ENCODE data around the gene ZNHIT3. TPM values are rescaled to one million over a fixed set of nuclear protein-coding genes. Genes with fewer than 3 reads are reported as not detected.
"Not testable (repeated sequence)": the region's sequence is repeated elsewhere in the genome, so short reads cannot be mapped to it uniquely, and the experiment has no call there.

The ZNHIT3 gene
- polyA plus RNA-seq (2013, experiment 1 of 4), result 69.8 TPM
- polyA plus RNA-seq (2013, experiment 2 of 4), result 77.9 TPM
- polyA plus RNA-seq (2013, experiment 3 of 4), result 68.1 TPM
- polyA plus RNA-seq (2013, experiment 4 of 4), result 73.7 TPM

DNA sequence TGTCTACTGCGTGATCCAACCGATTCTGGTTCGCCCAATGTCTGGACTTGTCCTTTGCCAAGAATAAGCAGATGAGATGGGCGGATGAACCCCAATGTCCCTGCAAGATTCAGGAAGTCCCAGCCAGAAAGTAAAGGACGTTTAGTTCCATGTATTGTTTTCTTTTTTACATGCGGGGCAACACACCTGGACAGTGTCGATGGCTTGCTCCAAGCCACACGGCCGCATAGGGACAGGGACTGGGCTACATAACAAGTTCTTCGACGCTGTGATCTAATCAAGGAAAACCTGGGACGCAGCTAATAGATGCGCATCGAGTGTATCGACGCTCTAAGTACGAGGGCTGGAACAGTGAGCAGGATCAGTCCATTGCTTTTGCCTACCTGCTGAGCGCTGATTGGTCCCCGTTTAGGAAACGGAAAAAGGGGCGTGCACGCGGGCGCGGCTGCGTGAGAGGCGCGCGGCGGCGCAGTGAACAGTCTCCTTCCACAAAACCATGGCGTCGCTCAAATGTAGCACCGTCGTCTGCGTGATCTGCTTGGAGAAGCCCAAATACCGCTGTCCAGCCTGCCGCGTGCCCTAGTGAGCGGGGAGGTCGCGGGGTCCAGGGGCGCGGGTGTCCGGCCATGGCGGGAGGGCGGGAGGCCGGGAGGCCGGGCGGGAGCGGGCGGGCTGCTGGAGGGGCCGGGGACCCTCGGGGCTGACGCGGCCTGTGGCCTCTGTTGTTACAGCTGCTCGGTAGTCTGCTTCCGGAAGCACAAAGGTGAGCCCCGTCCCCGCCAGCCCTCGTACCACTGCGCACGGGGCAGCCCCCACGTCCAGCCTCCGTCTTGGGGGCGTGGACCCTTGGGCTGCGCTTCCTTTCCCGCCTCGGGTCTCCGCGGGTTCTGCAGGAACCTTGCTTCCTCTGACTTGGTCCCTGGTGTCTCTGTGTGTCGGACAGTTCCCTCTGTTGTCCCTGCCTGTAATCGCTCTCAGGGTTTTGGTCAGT is at the start of gene ZNHIT3:
TSS of gene ZNHIT3 (plus strand) at position 478 of the 991 bp plus-strand sequence. CDS start at position 497, 19 bp downstream.
- Histone ChIP-seq H3K36me3 (ENCODE audit: control insufficient read depth, insufficient read depth, low read length) (peaks cover 8% of the 10 kb centered on the region), H3K9me3 (ENCODE audit: control insufficient read depth, low read length) (no peaks in the 10 kb centered on the region), H3K27me3 (ENCODE audit: control insufficient read depth, insufficient read depth, low read length, poor library complexity, severe bottlenecking) (peaks cover 33% of the 10 kb centered on the region), H3K4me3 (ENCODE audit: insufficient read depth, low read depth, low read length) (peak within 1 kb of the TSS; percentile 87), H3K4me1 (ENCODE audit: control insufficient read depth, insufficient read depth, low read length) (no peaks in the 10 kb centered on the region), H3K27ac (ENCODE audit: insufficient read depth, low read depth, low read length, poor library complexity, severe bottlenecking) (peak within 1 kb of the TSS; percentile 76)
- 0 to 1% methylated on average over 73 of the region's 73 CpGs for WGBS, 2 experiments

DNA sequence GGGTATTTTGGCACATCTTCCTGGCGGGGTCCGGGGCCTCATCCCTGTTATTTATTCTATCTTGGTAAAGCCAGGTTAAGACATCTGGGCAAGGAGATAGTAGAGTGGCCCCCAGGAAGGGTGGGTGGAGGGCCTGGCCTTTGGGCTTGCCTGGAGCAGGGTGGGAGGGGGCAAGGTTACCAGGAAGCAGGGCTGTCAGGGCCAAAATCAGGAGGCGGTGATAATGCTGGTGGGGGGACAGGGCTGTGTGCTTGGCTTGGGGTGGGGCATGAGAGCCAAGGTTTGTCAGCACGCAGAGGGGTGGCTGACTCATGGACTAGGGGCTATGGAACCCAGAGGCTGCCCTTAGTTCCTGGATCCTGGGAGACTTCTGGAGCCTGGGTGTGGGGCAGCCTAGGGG is 44.7 kb upstream of the ZNHIT3 start:
- no CpG with 5 or more reads among the region's 4 CpGs for WGBS, 2 experiments
- H3K4me1 ChIP-seq (ENCODE audit: control insufficient read depth, insufficient read depth, low read length); H3K27me3 ChIP-seq (ENCODE audit: control insufficient read depth, insufficient read depth, low read length, poor library complexity, severe bottlenecking); H3K9me3 ChIP-seq (ENCODE audit: control insufficient read depth, low read length); H3K4me3 ChIP-seq (ENCODE audit: insufficient read depth, low read depth, low read length); H3K36me3 ChIP-seq (ENCODE audit: control insufficient read depth, insufficient read depth, low read length); H3K27ac ChIP-seq (ENCODE audit: insufficient read depth, low read depth, low read length, poor library complexity, severe bottlenecking): not testable (repeated sequence)

DNA sequence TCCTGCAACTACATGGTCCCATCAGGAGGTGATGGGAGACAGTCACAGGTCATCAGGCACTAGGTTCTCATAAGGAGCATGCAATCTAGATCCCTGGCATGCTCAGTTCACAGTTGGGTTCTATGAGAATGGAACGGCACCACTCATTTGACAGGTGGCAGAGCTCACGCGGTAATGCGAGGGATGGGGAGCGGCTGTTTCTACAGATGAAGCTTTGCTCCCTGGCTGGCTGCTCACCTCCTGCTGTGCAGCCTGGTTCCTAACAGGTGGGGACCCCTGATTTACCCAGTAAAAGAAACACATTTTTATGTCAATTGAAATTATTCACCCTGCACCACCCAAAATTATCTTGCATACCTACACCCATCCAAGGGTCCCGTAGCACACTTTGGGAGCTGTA is 42.7 kb upstream of the ZNHIT3 start:
- Histone ChIP-seq H3K27ac (ENCODE audit: insufficient read depth, low read depth, low read length, poor library complexity, severe bottlenecking) (no peak overlapping the region), H3K27me3 (ENCODE audit: control insufficient read depth, insufficient read depth, low read length, poor library complexity, severe bottlenecking) (no peaks in the 10 kb centered on the region), H3K36me3 (ENCODE audit: control insufficient read depth, insufficient read depth, low read length) (no peaks in the 10 kb centered on the region), H3K9me3 (ENCODE audit: control insufficient read depth, low read length) (no peaks in the 10 kb centered on the region), H3K4me1 (ENCODE audit: control insufficient read depth, insufficient read depth, low read length) (no peaks in the 10 kb centered on the region), H3K4me3 (ENCODE audit: insufficient read depth, low read depth, low read length) (no peak overlapping the region)
- 88 to 92% methylated on average over 6 of the region's 6 CpGs for WGBS, 2 experiments

DNA sequence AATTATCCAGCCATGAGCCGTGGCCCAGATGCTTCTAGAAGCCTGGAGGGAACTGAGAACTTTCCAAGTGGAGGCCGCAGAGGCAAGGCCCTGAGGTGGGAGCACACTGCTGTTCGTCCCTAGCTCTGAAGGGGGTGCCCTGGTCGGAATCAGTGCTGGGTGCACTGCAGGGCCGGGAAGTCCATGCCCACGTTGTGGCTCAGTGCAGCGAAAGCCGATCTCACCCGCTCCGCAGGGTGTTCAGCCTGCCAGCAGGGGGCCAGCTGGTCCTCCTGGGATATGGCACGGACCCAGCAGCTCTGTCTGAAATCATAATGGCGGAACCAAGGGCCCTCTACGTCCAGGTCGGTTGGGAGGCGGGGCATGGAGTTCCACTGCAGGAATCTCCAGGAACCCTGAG is 36.5 kb upstream of the ZNHIT3 start:
- H3K4me1 ChIP-seq (ENCODE audit: control insufficient read depth, insufficient read depth, low read length); H3K9me3 ChIP-seq (ENCODE audit: control insufficient read depth, low read length); H3K36me3 ChIP-seq (ENCODE audit: control insufficient read depth, insufficient read depth, low read length); H3K27me3 ChIP-seq (ENCODE audit: control insufficient read depth, insufficient read depth, low read length, poor library complexity, severe bottlenecking); H3K27ac ChIP-seq (ENCODE audit: insufficient read depth, low read depth, low read length, poor library complexity, severe bottlenecking); H3K4me3 ChIP-seq (ENCODE audit: insufficient read depth, low read depth, low read length): not testable (repeated sequence)
- 89 to 94% methylated on average over 4 to 6 of the region's 15 CpGs for WGBS, 2 experiments

DNA sequence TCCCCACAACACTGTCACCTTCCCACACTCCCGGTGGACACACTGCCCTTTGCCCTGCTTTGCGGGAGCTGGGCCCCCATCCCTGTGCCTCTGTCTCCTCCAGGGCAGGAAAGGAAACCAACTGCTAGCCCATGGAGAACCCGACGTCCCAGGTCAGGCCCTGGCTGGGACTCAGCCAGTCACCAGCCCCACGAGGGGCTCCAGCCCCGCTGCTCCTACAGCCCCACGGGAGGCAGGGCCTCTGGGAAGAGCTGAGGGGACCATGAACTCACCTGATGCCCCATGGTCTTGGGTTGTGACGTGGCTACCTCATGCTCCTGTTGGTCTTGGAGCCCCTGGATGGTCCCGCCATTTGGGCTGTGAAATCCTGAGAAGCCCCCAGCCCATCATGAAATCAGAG is 33.6 kb upstream of the ZNHIT3 start:
- not testable (repeated sequence) for H3K36me3 ChIP-seq (ENCODE audit: control insufficient read depth, insufficient read depth, low read length); H3K4me3 ChIP-seq (ENCODE audit: insufficient read depth, low read depth, low read length); H3K27me3 ChIP-seq (ENCODE audit: control insufficient read depth, insufficient read depth, low read length, poor library complexity, severe bottlenecking); H3K27ac ChIP-seq (ENCODE audit: insufficient read depth, low read depth, low read length, poor library complexity, severe bottlenecking); H3K9me3 ChIP-seq (ENCODE audit: control insufficient read depth, low read length); H3K4me1 ChIP-seq (ENCODE audit: control insufficient read depth, insufficient read depth, low read length)
- WGBS, 2 experiments, result 88 to 89% methylated on average over 8 to 9 of the region's 9 CpGs

DNA sequence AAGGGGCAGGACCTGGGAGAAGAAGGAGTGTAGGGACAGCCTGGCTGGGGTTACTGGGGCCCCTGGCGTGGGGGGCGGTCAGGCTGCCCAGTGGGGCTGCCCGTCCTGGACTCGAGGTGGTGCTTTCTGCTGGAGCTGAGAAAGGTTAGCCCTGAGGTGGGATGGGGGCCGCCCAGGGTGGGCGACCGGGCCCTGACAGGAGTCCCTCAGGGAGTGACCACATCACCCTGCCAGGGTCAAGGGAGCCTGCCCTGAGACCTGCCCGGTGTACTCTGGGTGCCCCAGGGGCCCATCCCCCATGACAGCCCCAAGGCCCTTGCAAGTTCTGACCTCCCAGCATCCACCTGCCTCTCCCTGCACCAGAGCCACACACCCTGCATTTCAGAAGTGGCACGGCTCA is 28.8 kb upstream of the ZNHIT3 start:
- not testable (repeated sequence) for H3K36me3 ChIP-seq (ENCODE audit: control insufficient read depth, insufficient read depth, low read length)

DNA sequence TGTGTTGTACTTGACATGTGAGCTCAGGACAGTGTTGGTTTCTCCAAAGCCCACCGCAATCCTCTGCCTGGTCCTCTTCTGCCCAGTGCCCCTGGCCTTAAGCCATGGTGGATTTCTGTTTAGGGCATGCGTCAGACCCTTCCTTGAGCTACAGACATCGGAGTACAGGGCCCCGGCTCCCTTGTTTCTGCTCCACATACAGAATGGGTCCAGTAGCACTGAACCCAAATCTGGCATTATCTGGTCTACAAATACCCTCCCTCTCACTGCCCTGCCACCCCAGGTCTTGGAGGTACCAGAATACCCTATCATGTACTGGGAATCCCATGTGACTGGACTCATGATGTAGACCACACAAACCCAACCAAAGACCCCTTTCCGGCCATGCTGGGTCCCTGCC is 27.4 kb upstream of the ZNHIT3 start:
- Histone ChIP-seq H3K4me1 (ENCODE audit: control insufficient read depth, insufficient read depth, low read length) (no peaks in the 10 kb centered on the region), H3K9me3 (ENCODE audit: control insufficient read depth, low read length) (no peaks in the 10 kb centered on the region), H3K27me3 (ENCODE audit: control insufficient read depth, insufficient read depth, low read length, poor library complexity, severe bottlenecking) (peaks cover 10% of the 10 kb centered on the region), H3K36me3 (ENCODE audit: control insufficient read depth, insufficient read depth, low read length) (no peaks in the 10 kb centered on the region), H3K27ac (ENCODE audit: insufficient read depth, low read depth, low read length, poor library complexity, severe bottlenecking) (no peak overlapping the region), H3K4me3 (ENCODE audit: insufficient read depth, low read depth, low read length) (no peak overlapping the region)
- 86 to 90% methylated on average over 5 of the region's 5 CpGs for whole genome bisulfite sequencing, 2 experiments

More for the DNA sequence above, 28.8 kb upstream of the ZNHIT3 start:
- H3K9me3 ChIP-seq (ENCODE audit: control insufficient read depth, low read length); H3K4me3 ChIP-seq (ENCODE audit: insufficient read depth, low read depth, low read length); H3K27me3 ChIP-seq (ENCODE audit: control insufficient read depth, insufficient read depth, low read length, poor library complexity, severe bottlenecking); H3K27ac ChIP-seq (ENCODE audit: insufficient read depth, low read depth, low read length, poor library complexity, severe bottlenecking); H3K4me1 ChIP-seq (ENCODE audit: control insufficient read depth, insufficient read depth, low read length): not testable (repeated sequence)
- WGBS, 2 experiments, result 90 to 92% methylated on average over 9 of the region's 9 CpGs

DNA sequence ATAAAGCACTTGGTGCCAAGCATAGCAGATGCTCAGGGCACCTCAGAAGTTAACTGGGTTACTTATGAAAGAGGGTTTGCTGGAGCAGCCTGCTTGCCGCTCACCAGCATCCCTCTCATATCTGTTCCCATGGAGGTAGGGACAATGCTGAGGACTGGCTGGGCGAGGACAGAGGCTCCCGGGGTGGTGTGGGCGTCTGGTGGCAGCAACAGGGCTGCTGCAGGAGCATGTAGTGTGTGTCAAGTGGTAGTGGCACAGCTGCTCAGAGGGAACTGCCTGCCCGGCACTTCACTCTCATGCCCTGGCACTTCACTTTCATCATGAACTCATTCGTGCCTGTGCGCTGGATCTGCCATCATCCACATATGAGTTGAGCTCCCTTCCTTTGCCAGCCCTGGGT is 26.9 kb upstream of the ZNHIT3 start:
- no peaks in the 10 kb centered on the region for H3K36me3 ChIP-seq (ENCODE audit: control insufficient read depth, insufficient read depth, low read length)
- no peaks in the 10 kb centered on the region for H3K9me3 ChIP-seq (ENCODE audit: control insufficient read depth, low read length)
- H3K4me3 ChIP-seq (ENCODE audit: insufficient read depth, low read depth, low read length), result no peak overlapping the region
- 82 to 85% methylated on average over 7 of the region's 7 CpGs for WGBS, 2 experiments
- no peak overlapping the region for H3K27ac ChIP-seq (ENCODE audit: insufficient read depth, low read depth, low read length, poor library complexity, severe bottlenecking)
- H3K27me3 ChIP-seq (ENCODE audit: control insufficient read depth, insufficient read depth, low read length, poor library complexity, severe bottlenecking), result peaks cover 15% of the 10 kb centered on the region
- H3K4me1 ChIP-seq (ENCODE audit: control insufficient read depth, insufficient read depth, low read length), result no peaks in the 10 kb centered on the region

DNA sequence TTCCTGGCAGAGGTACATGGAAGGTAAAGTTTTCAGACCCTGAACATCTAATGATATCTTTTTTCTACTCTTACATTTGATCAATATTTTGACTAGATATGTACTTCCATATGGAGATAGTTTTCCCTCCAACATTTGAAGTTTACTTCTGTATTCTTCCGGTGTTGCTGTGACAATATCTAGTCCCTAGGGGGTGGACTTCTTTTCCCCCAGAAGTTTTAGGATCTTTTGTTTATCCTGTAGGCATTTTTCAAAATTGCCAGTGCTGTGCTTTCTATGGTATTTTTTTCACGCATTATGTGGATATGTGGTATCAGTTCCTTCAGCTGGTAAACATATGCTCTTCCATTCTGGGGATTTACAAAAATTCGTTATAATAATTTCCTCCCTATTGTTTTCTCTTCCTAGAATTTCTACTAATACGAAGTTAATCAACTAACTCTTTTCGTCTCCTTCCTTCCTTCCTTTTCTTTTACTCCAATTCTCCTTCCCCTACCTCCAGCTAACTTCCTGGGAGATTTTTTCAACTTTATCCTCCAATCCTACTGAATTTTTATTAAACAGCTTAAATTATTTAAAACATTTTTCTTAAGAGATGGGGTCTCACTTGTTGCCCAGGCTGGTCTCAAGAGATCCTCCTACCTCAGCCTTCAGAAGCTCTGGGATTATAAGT is 26.1 kb upstream of the ZNHIT3 start:
- no peaks in the 10 kb centered on the region for H3K4me1 ChIP-seq (ENCODE audit: control insufficient read depth, insufficient read depth, low read length)
- no peaks in the 10 kb centered on the region for H3K9me3 ChIP-seq (ENCODE audit: control insufficient read depth, low read length)
- peaks cover 23% of the 10 kb centered on the region for H3K27me3 ChIP-seq (ENCODE audit: control insufficient read depth, insufficient read depth, low read length, poor library complexity, severe bottlenecking)
- H3K27ac ChIP-seq (ENCODE audit: insufficient read depth, low read depth, low read length, poor library complexity, severe bottlenecking), result no peak overlapping the region
- WGBS, 2 experiments, result 77 to 78% methylated on average over 4 to 5 of the region's 5 CpGs
- H3K36me3 ChIP-seq (ENCODE audit: control insufficient read depth, insufficient read depth, low read length), result no peaks in the 10 kb centered on the region
- no peak overlapping the region for H3K4me3 ChIP-seq (ENCODE audit: insufficient read depth, low read depth, low read length)

All from ectodermal cell (in vitro differentiated cells).